ENCODE results near the gene GNS. TPM values are rescaled to one million over a fixed set of nuclear protein-coding genes. Genes with fewer than 3 reads are reported as not detected.

Gene GNS
- total RNA-seq, 2 donors from 2014 or later: 107 to 125 TPM

GRCh38 chr12:64760808-64761573 is 1.8 kb upstream of the GNS start:
- H3K9me3 ChIP-seq: no peaks in the 10 kb centered on the region
- no peaks in the 10 kb centered on the region for H3K36me3 ChIP-seq
- H3K27me3 ChIP-seq (replicated peaks; ENCODE audit: insufficient read depth): no peaks in the 10 kb centered on the region
- ATAC-seq (ENCODE audit: insufficient number of reproducible peaks, low FRiP score, low read depth) (no peak), DNase-seq (ENCODE audit: low spot score) (no peak)
- peaks cover 20 to 23% of the 10 kb centered on the region in 2 donors for H3K4me1 ChIP-seq (ENCODE audit: control insufficient read depth in 1 of 2, low read depth in 2 of 2)
- no peak overlapping the region for H3K27ac ChIP-seq
- H3K4me3 ChIP-seq: no peak overlapping the region
- TF ChIP-seq CTCF (IDR thresholded peaks at IDR 0.05): no peak

DNA sequence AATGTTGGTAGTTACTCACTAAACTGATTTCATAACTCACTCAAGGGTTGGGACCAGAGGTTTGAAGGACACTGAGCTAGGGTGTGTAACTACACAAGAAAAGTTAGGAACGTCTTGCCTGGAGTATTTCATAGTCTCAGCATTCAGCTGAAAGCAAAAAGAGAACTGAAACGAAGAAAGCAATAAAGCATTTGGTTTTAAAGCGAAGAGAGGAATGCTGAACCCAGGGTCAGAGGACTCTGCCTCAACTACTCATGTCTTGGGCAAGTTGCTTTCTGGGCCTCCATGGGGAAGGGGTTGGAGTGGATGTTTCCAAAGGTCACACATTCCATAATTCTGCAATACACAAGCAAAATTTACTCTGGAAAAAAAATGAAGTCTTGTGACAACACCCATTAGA is 1.4 kb downstream of the GNS start:
- DNase-seq (ENCODE audit: low spot score) (no peak), ATAC-seq (ENCODE audit: insufficient number of reproducible peaks, low FRiP score, low read depth) (no peak)
- Histone ChIP-seq H3K27me3 (replicated peaks; ENCODE audit: insufficient read depth) (no peaks in the 10 kb centered on the region), H3K36me3 (no peaks in the 10 kb centered on the region), H3K4me1 (ENCODE audit: control insufficient read depth in 1 of 2, low read depth in 2 of 2) (peaks cover 20 to 23% of the 10 kb centered on the region in 2 donors), H3K27ac (peak overlapping the region; percentile 17 to 19), H3K9me3 (no peaks in the 10 kb centered on the region), H3K4me3 (peak overlapping the region; percentile 93)
- TF ChIP-seq CTCF (IDR thresholded peaks at IDR 0.05): no peak

DNA sequence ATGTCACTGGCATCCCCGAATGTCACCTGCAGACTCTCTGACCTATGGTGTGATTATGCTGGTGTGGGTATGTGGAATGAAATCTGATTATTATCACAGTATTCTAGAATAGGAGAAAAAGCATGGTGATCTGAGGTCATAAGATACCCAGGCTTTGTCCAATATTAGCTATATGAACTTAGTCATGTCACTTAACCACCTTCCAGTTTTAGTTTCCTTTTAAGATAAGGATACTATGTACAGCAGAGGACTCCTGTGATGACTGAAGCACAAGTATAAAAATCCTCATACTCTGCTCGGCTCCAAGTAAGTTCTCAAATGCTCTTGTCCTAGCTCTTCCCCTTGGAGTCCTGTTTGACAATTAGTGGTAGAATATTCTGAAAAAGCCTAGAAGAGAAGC is 2.8 kb downstream of the GNS start:
- H3K4me1 ChIP-seq (ENCODE audit: control insufficient read depth in 1 of 2, low read depth in 2 of 2): peaks cover 20 to 23% of the 10 kb centered on the region in 2 donors
- H3K27me3 ChIP-seq (replicated peaks; ENCODE audit: insufficient read depth): no peaks in the 10 kb centered on the region
- ATAC-seq (ENCODE audit: insufficient number of reproducible peaks, low FRiP score, low read depth): no peak
- no peaks in the 10 kb centered on the region for H3K9me3 ChIP-seq
- H3K4me3 ChIP-seq: no peak overlapping the region
- no peak for TF ChIP-seq CTCF (IDR thresholded peaks at IDR 0.05)
- peak overlapping the region in 1 of 2 donors; percentile 17 for H3K27ac ChIP-seq
- DNase-seq (ENCODE audit: low spot score): no peak
- H3K36me3 ChIP-seq: no peaks in the 10 kb centered on the region

GRCh38 chr12:64753427-64753826 is 5.8 kb downstream of the GNS start:
- Histone ChIP-seq H3K36me3 (peaks cover 12% of the 10 kb centered on the region), H3K9me3 (no peaks in the 10 kb centered on the region), H3K27ac (no peak overlapping the region), H3K4me3 (no peak overlapping the region), H3K27me3 (replicated peaks; ENCODE audit: insufficient read depth) (no peaks in the 10 kb centered on the region), H3K4me1 (ENCODE audit: control insufficient read depth in 1 of 2, low read depth in 2 of 2) (peaks cover 11 to 12% of the 10 kb centered on the region in 2 donors)
- ATAC-seq (ENCODE audit: insufficient number of reproducible peaks, low FRiP score, low read depth) (no peak), DNase-seq (ENCODE audit: low spot score) (no peak)
- no peak for TF ChIP-seq CTCF (IDR thresholded peaks at IDR 0.05)

GRCh38 chr12:64752833-64753238 is 6.4 kb downstream of the GNS start:
- H3K4me3 ChIP-seq: no peak overlapping the region
- no peaks in the 10 kb centered on the region for H3K27me3 ChIP-seq (replicated peaks; ENCODE audit: insufficient read depth)
- no peak overlapping the region for H3K27ac ChIP-seq
- ATAC-seq (ENCODE audit: insufficient number of reproducible peaks, low FRiP score, low read depth) (no peak), DNase-seq (ENCODE audit: low spot score) (no peak)
- TF ChIP-seq CTCF (IDR thresholded peaks at IDR 0.05): no peak
- peaks cover 6 to 9% of the 10 kb centered on the region in 2 donors for H3K4me1 ChIP-seq (ENCODE audit: control insufficient read depth in 1 of 2, low read depth in 2 of 2)
- peaks cover 12% of the 10 kb centered on the region for H3K36me3 ChIP-seq
- no peaks in the 10 kb centered on the region for H3K9me3 ChIP-seq

Data from thoracic aorta (tissue), 2 donors.